Upper lobe of right lung (tissue), 1 donor: Measurements from ENCODE around the gene DEFB132. TPM values are rescaled to one million over a fixed set of nuclear protein-coding genes. Genes with fewer than 3 reads are reported as not detected.
"Not testable (repeated sequence)": the region's sequence is repeated elsewhere in the genome, so short reads cannot be mapped to it uniquely, and the experiment has no call there.

ENCODE experiments used
- ATAC-seq: fragments of 200-7000 bp; cut with Tn5 transposase; one replicate; pipeline ENCODE4 v1.9.1; 2020; ENCODE audit warnings: mild to moderate bottlenecking, moderate library complexity
- DNase-seq: peaks from one replicate; pipeline ENCODE4 v3.0.0-alpha.2; 2020
- H3K27ac ChIP-seq: fragments of 200-600 bp; one replicate; pipeline ENCODE4 v1.8.0; 2022
- H3K27me3 ChIP-seq: fragments of 200-600 bp; one replicate; pipeline ENCODE4 v1.8.0; 2022; ENCODE audit warnings: mild to moderate bottlenecking
- H3K36me3 ChIP-seq: fragments of 200-600 bp; one replicate; pipeline ENCODE4 v1.8.0; 2022
- H3K4me1 ChIP-seq: fragments of 200-600 bp; one replicate; pipeline ENCODE4 v1.8.0; 2022
- H3K4me3 ChIP-seq: fragments of 200-600 bp; one replicate; pipeline ENCODE4 v1.8.0; 2022; ENCODE audit warnings: mild to moderate bottlenecking
- H3K9me3 ChIP-seq: fragments of 200-600 bp; one replicate; pipeline ENCODE4 v1.8.0; 2022
- intact Hi-C: fragments of 100-400 bp; cut with DNase I; formaldehyde crosslinking; loops from one replicate; pipeline ENCODE4 v1.11.0; 2022
- total RNA-seq: library from RNA; stranded (reverse); fragmentation: NEBNext Ultra II Directional; extraction: Animal tissue kit (Norgen Biotek cat#: 25700); gene quantifications from one replicate; pipeline ENCODE4 v1.2.1, GENCODE V29; 2021
- TF ChIP-seq, protein P1 (sequence below): fragments of 200-600 bp; IDR thresholded peaks from one replicate; pipeline ENCODE4 v1.8.0; 2022; ENCODE audit warnings: antibody characterized with exemption
- donor health status: DM: no; HTN: yes; CAD: no; lungs with severe emphysema.

DEFB132 gene
- total RNA-seq, 1 donor from 2014 or later: not detected

DNA sequence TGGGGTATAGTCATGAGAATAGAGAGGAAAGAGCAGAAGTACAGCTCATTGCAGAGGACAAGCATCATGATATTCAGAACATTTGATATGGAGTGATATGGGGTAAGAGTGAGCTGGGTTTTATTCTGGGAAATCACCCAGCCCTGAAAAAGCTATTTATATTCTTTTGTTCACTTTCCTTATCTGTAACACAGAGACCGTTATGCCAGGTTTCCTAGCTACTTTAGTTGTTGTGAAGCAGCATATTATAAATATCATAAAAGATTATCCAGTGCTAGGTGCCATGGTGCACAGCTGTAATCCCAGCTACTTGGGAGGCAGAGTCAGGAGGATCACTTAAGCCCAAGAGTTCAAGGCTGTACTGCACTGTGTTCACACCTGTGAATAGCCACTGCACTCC is 40.3 kb upstream of the DEFB132 start:
- ATAC-seq (no peak), DNase-seq (no peak)
- Histone ChIP-seq H3K36me3 (no peaks in the 10 kb centered on the region), H3K9me3 (no peaks in the 10 kb centered on the region), H3K4me1 (no peaks in the 10 kb centered on the region), H3K27me3 (peaks cover 20% of the 10 kb centered on the region), H3K27ac (no peak overlapping the region), H3K4me3 (no peak overlapping the region)
- TF ChIP-seq, protein P1, sequence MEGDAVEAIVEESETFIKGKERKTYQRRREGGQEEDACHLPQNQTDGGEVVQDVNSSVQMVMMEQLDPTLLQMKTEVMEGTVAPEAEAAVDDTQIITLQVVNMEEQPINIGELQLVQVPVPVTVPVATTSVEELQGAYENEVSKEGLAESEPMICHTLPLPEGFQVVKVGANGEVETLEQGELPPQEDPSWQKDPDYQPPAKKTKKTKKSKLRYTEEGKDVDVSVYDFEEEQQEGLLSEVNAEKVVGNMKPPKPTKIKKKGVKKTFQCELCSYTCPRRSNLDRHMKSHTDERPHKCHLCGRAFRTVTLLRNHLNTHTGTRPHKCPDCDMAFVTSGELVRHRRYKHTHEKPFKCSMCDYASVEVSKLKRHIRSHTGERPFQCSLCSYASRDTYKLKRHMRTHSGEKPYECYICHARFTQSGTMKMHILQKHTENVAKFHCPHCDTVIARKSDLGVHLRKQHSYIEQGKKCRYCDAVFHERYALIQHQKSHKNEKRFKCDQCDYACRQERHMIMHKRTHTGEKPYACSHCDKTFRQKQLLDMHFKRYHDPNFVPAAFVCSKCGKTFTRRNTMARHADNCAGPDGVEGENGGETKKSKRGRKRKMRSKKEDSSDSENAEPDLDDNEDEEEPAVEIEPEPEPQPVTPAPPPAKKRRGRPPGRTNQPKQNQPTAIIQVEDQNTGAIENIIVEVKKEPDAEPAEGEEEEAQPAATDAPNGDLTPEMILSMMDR: no peak
- intact Hi-C loops: no loop called here

DNA sequence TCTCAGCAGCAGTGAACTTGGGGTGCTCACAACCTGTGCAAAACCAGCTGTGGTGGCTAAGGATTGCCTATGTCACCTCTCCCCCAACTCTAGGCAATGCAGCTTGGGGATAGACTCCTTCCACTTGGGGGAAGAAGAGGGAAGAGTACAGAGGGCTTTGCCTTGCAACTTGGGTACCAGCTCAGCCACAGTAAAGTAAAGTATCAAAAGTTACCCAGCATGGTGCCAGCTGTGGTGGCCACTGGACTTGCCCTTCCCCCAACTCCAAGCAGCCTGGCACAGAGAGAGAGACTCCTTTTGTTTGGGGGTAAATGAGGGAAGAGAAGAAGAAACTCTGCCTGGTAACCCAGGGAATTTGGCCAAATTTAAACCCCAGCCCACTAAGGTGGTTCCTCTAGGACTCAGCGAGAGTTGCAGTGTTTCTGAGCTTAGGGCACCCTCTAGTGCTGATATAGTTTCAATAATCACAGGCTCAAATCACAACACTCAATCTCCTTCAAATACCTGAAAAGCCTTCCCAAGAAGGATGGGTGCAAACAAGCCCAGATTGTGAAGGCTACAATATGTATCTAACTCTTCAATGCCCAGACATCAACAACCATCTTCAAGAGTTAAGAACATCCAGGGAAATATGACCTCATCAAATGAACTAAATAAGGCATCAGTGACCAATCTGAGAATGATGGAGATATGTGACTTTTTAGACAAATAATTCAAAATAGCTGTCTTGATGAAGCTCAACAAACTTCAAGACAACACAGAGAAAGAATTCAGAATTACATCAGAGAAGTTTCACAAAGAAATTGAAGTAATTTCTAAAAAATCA is 38.0 kb upstream of the DEFB132 start:
- Histone ChIP-seq H3K27ac (no peak overlapping the region), H3K4me3 (no peak overlapping the region), H3K4me1 (no peaks in the 10 kb centered on the region), H3K36me3 (no peaks in the 10 kb centered on the region), H3K9me3 (no peaks in the 10 kb centered on the region), H3K27me3 (peaks cover 22% of the 10 kb centered on the region)
- intact Hi-C loops: no loop called here
- TF ChIP-seq, protein P1: peak; percentile 30
- DNase-seq (no peak), ATAC-seq (peak; percentile 71)

GRCh38 chr20:221258-221830 is 36.2 kb upstream of the DEFB132 start:
- Histone ChIP-seq H3K4me1 (no peaks in the 10 kb centered on the region), H3K4me3 (no peak overlapping the region), H3K27ac (no peak overlapping the region), H3K27me3 (peaks cover 22% of the 10 kb centered on the region), H3K36me3 (no peaks in the 10 kb centered on the region), H3K9me3 (no peaks in the 10 kb centered on the region)
- ATAC-seq: no peak
- intact Hi-C loops: no loop called here
- TF ChIP-seq, protein P1: no peak
- DNase-seq: no peak

DNA sequence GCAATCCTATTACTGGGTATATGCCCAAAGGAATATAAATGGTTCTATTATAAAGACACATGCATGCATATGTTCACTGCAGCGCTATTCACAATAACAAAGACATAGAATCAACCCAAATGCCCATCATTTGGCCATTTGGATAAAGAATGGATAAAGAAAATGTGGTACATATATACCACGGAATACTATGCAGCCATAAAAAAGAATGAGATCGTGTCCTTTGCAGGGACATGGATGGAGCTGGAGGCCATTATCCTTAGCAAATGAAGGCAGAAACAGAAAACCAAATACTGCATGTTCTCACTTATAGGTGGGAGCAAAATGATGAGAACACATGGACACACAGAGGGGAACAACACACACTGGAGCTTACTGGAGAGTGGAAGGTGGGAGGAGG is 31.6 kb upstream of the DEFB132 start:
- intact Hi-C loops, H3K27me3 ChIP-seq, H3K4me3 ChIP-seq, H3K36me3 ChIP-seq, H3K27ac ChIP-seq, ATAC-seq, H3K4me1 ChIP-seq, DNase-seq, H3K9me3 ChIP-seq: not testable (repeated sequence)

GRCh38 chr20:226958-227357 is 30.6 kb upstream of the DEFB132 start, which contains the start of gene DEFB129:
Gene DEFB129 (plus strand): TSS chr20:227258. CDS start chr20:227289, 31 bp downstream.
- H3K4me1 ChIP-seq: no peaks in the 10 kb centered on the region
- H3K27ac ChIP-seq: no peak within 1 kb of the TSS
- H3K27me3 ChIP-seq: peaks cover 5% of the 10 kb centered on the region
- intact Hi-C loops: no loop called here
- TF ChIP-seq, protein P1: no peak
- ATAC-seq: no peak
- H3K36me3 ChIP-seq: no peaks in the 10 kb centered on the region
- H3K4me3 ChIP-seq: no peak within 1 kb of the TSS
- H3K9me3 ChIP-seq: no peaks in the 10 kb centered on the region
- DNase-seq: no peak

DNA sequence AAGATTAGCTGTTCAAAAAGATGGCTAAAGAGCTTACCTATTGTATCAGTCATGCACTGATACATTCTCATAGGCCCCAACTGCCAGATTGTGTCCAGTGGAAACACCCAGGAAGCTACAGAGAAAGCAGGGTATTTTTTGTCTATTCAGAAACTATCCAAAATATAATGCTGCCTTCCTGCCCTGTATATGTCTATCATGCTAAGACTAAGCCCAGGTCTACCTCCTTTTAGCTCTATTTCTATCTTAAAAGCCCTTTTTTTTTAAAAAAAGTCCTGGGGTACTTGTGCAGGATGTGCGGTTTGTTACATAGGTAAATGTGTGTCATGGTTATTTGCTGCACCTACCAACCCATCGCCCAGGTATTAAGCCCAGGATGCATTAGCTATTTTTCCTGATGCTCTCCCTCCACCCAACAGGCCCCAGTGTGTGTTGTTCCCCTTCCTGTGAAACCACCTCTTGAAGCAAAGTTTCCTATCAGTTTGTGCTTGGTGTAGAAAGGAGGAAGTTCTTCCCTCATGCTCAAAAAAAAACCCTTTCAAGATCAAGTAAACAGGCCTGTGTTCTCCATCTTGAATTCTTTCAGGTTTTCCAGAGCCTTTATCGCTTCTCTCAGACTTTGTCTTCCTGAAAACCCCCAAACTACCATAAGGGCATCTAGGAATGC is 30.0 kb upstream of the DEFB132 start:
- intact Hi-C loops: no loop called here
- TF ChIP-seq, protein P1: no peak
- Histone ChIP-seq H3K9me3 (no peaks in the 10 kb centered on the region), H3K4me1 (no peaks in the 10 kb centered on the region), H3K36me3 (no peaks in the 10 kb centered on the region), H3K27me3 (no peaks in the 10 kb centered on the region), H3K4me3 (no peak overlapping the region), H3K27ac (no peak overlapping the region)
- no peak for DNase-seq
- ATAC-seq: no peak
